Upper lobe of left lung (tissue), 6 donors: ENCODE measurements around the gene FLRT3. TPM values are rescaled to one million over a fixed set of nuclear protein-coding genes. Genes with fewer than 3 reads are reported as not detected.

Experiments used
- ATAC-seq, 2 donors: fragments of 200-7000 bp; cut with Tn5 transposase; one replicate each; pipeline ENCODE4 v1.9.1; 2022; ENCODE audit warnings: mild to moderate bottlenecking in 2 of 2, moderate library complexity in 2 of 2; ENCODE audit not compliant: low FRiP score in 2 of 2
- DNase-seq, 2 donors: peaks; one replicate each; pipeline ENCODE4 v3.0.0-alpha.2; 2019 to 2020
- H3K27ac ChIP-seq, 4 donors: fragments of 200-600 bp; sonication (generic); one replicate each; pipeline ENCODE4 v1.5.1; 2016 to 2019
- H3K27me3 ChIP-seq, 4 donors: fragments of 200-600 bp; sonication (generic); one replicate each; pipeline ENCODE4 v1.5.1; 2017 to 2019
- H3K36me3 ChIP-seq, 4 donors: fragments of 200-600 bp; sonication (generic); one replicate each; pipeline ENCODE4 v1.5.1; 2016 to 2019
- H3K4me1 ChIP-seq, 4 donors: fragments of 200-600 bp; sonication (generic); one replicate each; pipeline ENCODE4 v1.5.1; 2018 to 2019
- H3K4me3 ChIP-seq, 4 donors: fragments of 200-600 bp; sonication (generic); one replicate each; pipeline ENCODE4 v1.5.1; 2017 to 2019; ENCODE audit warnings: mild to moderate bottlenecking in 2 of 4, moderate library complexity in 1 of 4
- H3K9me3 ChIP-seq, 4 donors: fragments of 200-600 bp; sonication (generic); one replicate each; pipeline ENCODE4 v1.5.1; 2018 to 2019
- EP300 ChIP-seq, 4 donors: sonication (generic); formaldehyde crosslinking; IDR thresholded peaks; one replicate each; pipeline ENCODE4 v1.5.1; 2017; ENCODE audit warnings: antibody characterized with exemption in 4 of 4, control low read depth in 2 of 4
- POLR2A ChIP-seq, 4 donors: fragments of 450-650 bp; IDR thresholded peaks; one replicate each; pipeline ENCODE4 v1.5.1; 2016 to 2017; ENCODE audit warnings: antibody characterized with exemption in 4 of 4, mild to moderate bottlenecking in 2 of 4
- POLR2AphosphoS5 ChIP-seq, 2 donors: sonication (generic); formaldehyde crosslinking; IDR thresholded peaks; one replicate each; pipeline ENCODE4 v1.5.1; 2017; ENCODE audit warnings: antibody characterized with exemption in 2 of 2
- WGBS, 2 donors: methylation state at CpG; one replicate each; pipeline ENCODE4 v1.1.5; 2017 to 2018; 5-methylcytosine and 5-hydroxymethylcytosine counted together
- total RNA-seq, 6 donors: library from RNA; depleted of rRNA in 4 of 6; stranded (reverse); fragments of >200 nt in 4 of 6; gene quantifications; one replicate each; pipeline versions ENCODE4 v1.1.0 to v1.2.1, GENCODE V29; 2016 to 2021
- TF ChIP-seq, protein P1 (sequence below), 6 experiments: fragments of 450-650 bp in 4 of 6; fragments of 200-600 bp in 2 of 6; sonication (generic) in 2 of 6; IDR thresholded peaks; one replicate each; pipeline ENCODE4 v1.5.1; 2016 to 2019; ENCODE audit warnings: antibody characterized with exemption in 6 of 6
- donor health status: DM: no; HTN: no; CAD: no; lungs with moderate emphysema.
- donor health status: DM: no; HTN: yes; CAD: no; lungs with severe emphysema.

FLRT3 gene
- total RNA-seq, 6 donors from 2014 or later = 19.2 to 127 (median 57.8) TPM

DNA sequence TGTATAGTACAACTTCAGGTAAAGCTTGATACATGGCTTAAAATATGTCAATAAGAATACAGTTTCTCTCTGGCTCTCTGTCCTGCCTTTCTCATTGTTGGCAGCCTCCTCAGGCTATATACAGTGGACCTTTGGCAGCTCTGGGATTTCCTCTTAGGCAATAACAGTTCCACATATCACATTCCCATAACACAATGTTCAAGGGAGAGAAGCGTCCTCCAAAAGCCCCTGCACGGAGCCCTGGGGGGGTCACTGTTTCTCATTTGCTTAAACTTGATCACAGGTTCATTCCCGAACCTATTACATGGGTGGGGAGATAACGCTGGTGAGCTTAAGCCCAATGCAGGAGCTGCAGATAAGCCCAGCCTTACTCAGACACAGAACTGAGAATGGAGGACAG lies 4.4 kb upstream of the FLRT3 start:
- H3K27me3 ChIP-seq = no peaks in the 10 kb centered on the region
- 50 to 58% methylated on average over 4 of the region's 4 CpGs for WGBS, 2 donors
- no peaks in the 10 kb centered on the region for H3K4me1 ChIP-seq
- no peaks in the 10 kb centered on the region for H3K9me3 ChIP-seq
- no peak overlapping the region for H3K27ac ChIP-seq
- no peaks in the 10 kb centered on the region for H3K36me3 ChIP-seq
- TF ChIP-seq POLR2A (IDR thresholded peaks at IDR 0.05) = no peak
- no peak for TF ChIP-seq POLR2AphosphoS5 (IDR thresholded peaks at IDR 0.05)
- TF ChIP-seq, protein P1, sequence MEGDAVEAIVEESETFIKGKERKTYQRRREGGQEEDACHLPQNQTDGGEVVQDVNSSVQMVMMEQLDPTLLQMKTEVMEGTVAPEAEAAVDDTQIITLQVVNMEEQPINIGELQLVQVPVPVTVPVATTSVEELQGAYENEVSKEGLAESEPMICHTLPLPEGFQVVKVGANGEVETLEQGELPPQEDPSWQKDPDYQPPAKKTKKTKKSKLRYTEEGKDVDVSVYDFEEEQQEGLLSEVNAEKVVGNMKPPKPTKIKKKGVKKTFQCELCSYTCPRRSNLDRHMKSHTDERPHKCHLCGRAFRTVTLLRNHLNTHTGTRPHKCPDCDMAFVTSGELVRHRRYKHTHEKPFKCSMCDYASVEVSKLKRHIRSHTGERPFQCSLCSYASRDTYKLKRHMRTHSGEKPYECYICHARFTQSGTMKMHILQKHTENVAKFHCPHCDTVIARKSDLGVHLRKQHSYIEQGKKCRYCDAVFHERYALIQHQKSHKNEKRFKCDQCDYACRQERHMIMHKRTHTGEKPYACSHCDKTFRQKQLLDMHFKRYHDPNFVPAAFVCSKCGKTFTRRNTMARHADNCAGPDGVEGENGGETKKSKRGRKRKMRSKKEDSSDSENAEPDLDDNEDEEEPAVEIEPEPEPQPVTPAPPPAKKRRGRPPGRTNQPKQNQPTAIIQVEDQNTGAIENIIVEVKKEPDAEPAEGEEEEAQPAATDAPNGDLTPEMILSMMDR (IDR thresholded peaks at IDR 0.05) = no peak
- no peak for TF ChIP-seq EP300 (IDR thresholded peaks at IDR 0.05)
- no peak overlapping the region for H3K4me3 ChIP-seq
- DNase-seq (no peak), ATAC-seq (no peak)

DNA sequence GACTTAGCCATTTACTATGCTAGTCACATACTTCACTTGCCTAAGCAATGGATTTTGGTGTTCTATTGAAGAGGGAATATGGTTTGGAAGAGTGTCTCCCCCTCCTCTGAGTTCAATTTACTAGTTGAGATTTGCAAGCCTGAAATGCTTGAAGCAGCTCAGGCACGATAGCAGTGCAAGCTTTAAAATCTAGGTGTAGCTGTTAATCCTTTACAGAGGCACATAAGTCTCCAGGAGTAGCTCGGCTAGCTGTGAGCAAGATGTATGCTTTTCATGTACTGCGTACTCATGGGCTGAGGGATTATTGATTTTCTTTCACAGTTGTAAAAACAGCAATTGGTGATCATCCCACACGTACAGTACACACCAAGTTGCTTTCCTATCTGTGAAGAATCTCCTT lies 726 bp downstream of the FLRT3 start:
- H3K9me3 ChIP-seq = no peaks in the 10 kb centered on the region
- peak overlapping the region in 3 of 4 donors; percentile 41 to 50 (median 43) for H3K4me3 ChIP-seq
- WGBS, 2 donors = 24 to 34% methylated on average over 4 of the region's 4 CpGs
- H3K27me3 ChIP-seq = no peaks in the 10 kb centered on the region
- DNase-seq (no peak), ATAC-seq (peak in 1 of 2 donors; percentile 22)
- no peaks in the 10 kb centered on the region for H3K4me1 ChIP-seq
- TF ChIP-seq POLR2A (IDR thresholded peaks at IDR 0.05) (no peak), POLR2AphosphoS5 (IDR thresholded peaks at IDR 0.05) (no peak), EP300 (IDR thresholded peaks at IDR 0.05) (no peak)
- TF ChIP-seq, protein P1 (IDR thresholded peaks at IDR 0.05) = no peak
- H3K27ac ChIP-seq = peak overlapping the region; percentile 70 to 80 (median 73)
- no peaks in the 10 kb centered on the region for H3K36me3 ChIP-seq

DNA sequence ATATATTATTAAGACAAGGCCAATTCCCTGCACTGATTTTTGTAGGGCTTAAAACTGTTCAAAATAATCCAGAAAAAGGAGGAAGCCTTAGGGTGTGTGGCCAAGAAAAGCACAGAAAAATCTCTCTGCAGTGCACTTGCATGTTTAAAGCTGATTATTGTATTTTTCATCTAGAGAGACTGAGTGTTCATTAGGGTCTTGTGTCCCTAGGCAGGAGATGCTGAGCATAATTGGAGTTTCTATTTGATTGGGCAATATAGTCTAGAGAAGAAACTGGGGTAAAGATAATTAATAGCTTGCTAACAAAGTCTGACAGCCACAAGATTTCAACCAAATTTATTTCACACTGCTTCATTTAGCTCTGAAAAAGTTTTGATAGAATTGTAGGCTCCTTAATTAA lies 2.4 kb downstream of the FLRT3 start:
- Histone ChIP-seq H3K27me3 (no peaks in the 10 kb centered on the region), H3K4me3 (peak overlapping the region in 3 of 4 donors; percentile 41 to 50 (median 43)), H3K27ac (peak overlapping the region; percentile 35 to 80 (median 70)), H3K4me1 (no peaks in the 10 kb centered on the region), H3K36me3 (no peaks in the 10 kb centered on the region), H3K9me3 (no peaks in the 10 kb centered on the region)
- DNase-seq = no peak
- no peak for ATAC-seq
- TF ChIP-seq EP300 (IDR thresholded peaks at IDR 0.05) (no peak), POLR2A (IDR thresholded peaks at IDR 0.05) (no peak), POLR2AphosphoS5 (IDR thresholded peaks at IDR 0.05) (no peak)
- TF ChIP-seq, protein P1 (IDR thresholded peaks at IDR 0.05) = no peak

DNA sequence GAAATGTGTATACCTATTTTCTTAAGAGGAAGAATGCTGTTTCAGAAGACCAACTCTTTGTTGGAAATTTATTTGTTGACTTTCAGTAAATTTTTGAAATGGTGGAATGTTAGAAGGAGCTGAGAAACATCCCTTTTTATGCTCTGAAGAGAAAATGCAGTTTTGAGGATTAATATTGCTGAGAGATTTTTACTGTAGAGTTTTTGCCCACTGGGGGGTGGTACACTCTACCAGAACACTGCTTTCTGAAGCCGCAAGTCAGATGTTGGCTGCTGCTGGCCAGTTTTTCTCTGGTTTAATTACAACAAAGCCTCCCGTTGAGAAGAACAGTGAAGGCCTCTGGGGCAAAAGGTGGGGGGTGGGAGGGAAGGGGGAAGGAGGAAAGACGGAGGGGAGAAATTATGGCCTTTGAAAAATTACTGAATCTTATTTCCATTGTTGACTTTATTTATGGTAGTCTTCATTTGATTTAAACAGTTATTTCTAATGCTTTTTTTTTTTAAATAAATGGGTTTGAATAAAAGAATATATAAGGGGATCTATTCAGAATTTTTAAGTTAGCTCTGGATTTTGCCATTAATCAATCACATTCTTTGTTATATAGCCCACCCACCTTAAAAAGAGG lies 3.0 kb downstream of the FLRT3 start:
- DNase-seq = peak in 1 of 2 donors; percentile 60
- peak overlapping the region in 3 of 4 donors; percentile 41 to 50 (median 43) for H3K4me3 ChIP-seq
- H3K27ac ChIP-seq = peak overlapping the region; percentile 35 to 80 (median 70)
- no peak for TF ChIP-seq EP300 (IDR thresholded peaks at IDR 0.05)
- TF ChIP-seq, protein P1 (IDR thresholded peaks at IDR 0.05) = peak in 4 of 6 experiments; percentile 18 to 46 (median 31)
- no peak for TF ChIP-seq POLR2A (IDR thresholded peaks at IDR 0.05)
- H3K4me1 ChIP-seq = no peaks in the 10 kb centered on the region
- peak; percentile 31 to 45 for ATAC-seq
- no peaks in the 10 kb centered on the region for H3K27me3 ChIP-seq
- 14 to 22% methylated on average over 3 of the region's 3 CpGs for WGBS, 2 donors
- H3K9me3 ChIP-seq = no peaks in the 10 kb centered on the region
- no peaks in the 10 kb centered on the region for H3K36me3 ChIP-seq

DNA sequence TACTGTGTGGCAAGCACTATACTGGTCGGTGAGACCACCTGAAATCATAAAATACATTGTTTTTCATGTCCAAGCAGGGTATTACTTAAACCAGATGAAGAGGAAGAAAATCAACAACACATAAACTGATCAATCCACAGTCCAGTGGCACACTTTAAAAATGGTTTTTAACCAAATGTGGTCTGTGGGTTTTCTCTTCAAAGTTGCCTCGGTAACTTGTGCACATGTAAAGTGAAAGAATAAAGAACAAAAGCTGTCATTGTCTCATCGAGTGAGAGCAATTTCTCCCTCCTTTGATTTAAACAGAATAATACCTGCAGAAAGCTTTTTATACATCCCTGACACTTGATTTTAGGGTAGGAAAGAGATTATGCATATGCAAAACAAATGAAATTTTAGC lies 3.7 kb downstream of the FLRT3 start:
- no peak for ATAC-seq
- peak overlapping the region in 3 of 4 donors; percentile 41 to 50 (median 43) for H3K4me3 ChIP-seq
- no peak for DNase-seq
- H3K4me1 ChIP-seq = no peaks in the 10 kb centered on the region
- 41 to 43% methylated on average over 3 of the region's 3 CpGs for WGBS, 2 donors
- no peaks in the 10 kb centered on the region for H3K27me3 ChIP-seq
- no peaks in the 10 kb centered on the region for H3K9me3 ChIP-seq
- peak overlapping the region in 2 of 4 donors; percentile 70 to 80 for H3K27ac ChIP-seq
- TF ChIP-seq POLR2AphosphoS5 (IDR thresholded peaks at IDR 0.05) (no peak), POLR2A (IDR thresholded peaks at IDR 0.05) (no peak), EP300 (IDR thresholded peaks at IDR 0.05) (no peak)
- TF ChIP-seq, protein P1 (IDR thresholded peaks at IDR 0.05) = no peak
- peaks cover 0 to 3% (median 0%) of the 10 kb centered on the region in 4 donors for H3K36me3 ChIP-seq
